GM18517 (cell line): ENCODE results near the gene TRPV5.

Experiments
- ATAC-seq: cut with Tn5 transposase; IDR thresholded peaks from one replicate; pipeline ENCODE4 v1.9.1; 2021; ENCODE audit warnings: mild to moderate bottlenecking, moderate library complexity; ENCODE audit not compliant: unreplicated experiment

Gene TRPV5

DNA sequence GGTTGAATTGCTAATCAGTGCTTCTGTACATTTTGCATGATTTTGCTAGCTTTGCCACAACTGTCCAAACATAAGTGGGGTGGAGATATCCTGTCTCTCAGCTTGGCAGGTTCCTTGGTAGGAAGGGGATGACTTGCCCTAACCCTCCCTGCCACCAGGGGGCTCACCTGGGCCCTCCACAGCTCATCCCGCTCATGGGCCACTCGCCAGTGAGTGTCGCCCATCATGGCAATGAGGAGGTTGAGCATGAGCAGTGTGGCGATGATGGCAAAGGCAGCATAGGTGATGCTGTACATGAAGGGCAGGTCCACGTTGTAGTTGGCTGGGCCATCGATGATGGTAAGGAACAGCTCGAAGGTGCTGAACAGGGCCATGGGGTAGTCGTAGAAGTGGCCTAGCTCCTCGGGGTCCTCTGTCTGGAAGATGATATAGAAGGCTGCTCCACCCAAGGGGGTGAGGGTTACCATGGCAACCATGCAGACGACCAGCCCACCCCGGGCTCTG lies 60.2 kb downstream of the TRPV5 start:
- no peak for ATAC-seq

DNA sequence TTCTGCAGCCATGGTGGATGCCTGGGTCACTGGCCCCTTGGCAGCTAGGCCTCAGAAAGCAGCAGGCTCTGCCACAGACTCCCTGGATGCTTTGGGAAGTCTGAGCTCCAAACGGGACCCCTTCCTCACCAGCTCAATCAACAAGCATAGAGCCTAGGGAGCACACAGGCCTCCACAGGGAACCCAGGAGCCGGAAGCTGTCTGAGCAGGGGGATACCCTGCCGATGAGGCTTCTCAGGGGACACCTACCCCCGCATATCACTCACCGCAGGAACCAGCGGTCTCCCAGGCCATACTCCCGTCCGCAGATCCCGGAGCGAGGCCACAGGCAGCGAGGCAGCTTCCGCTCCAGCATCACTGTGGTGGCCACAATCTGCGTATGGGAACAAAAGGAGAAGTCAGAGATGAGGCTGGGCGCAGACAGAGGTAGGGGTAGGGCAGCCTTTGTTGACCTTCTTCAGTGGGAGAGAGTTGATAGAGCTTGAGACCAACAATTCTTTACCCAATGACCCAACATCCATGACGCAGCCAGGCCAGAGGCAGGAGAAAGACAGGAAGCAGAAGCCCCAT lies 61.4 kb downstream of the TRPV5 start:
- ATAC-seq = no peak

DNA sequence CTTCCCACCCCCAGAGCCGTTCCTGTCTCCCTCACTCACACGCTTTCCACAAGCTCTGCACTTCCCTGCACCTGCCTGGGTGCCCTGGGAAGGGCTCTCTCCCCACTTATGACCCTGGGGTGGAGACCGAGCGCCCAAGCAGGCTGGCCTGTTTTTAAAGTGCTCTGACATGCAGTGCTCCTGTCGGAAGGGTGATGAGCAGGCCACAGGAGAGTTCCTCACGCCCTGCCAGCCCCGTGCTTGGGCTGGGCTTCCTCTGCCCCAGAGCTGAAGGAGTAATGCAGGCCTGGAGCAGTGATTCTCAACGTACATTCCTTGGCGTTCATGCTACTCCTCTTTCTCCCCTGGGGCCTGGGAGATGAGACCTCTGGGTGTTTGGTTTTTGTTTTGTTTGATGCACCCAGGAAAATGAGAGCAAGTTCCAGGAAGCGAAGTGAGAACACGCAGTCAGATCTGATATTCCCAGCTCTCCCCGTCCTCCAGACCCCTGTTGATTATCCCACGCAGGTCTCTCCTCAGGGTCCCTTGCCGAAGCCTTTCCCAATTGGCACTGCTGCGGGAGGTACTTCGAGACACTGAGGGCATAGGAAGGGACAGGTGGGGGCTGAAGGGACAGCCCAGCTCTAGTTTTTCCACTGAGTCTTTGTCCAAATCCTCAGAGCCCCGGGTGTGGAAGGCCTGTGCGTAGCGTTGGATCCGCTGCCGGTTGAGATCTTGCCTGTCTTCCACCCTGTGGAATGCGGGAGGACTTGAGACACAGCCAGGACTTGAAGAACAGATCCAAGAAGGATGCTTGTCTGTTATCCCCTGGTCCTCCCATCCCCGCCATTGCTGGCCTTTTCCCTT lies 62.1 kb downstream of the TRPV5 start:
- no peak for ATAC-seq

DNA sequence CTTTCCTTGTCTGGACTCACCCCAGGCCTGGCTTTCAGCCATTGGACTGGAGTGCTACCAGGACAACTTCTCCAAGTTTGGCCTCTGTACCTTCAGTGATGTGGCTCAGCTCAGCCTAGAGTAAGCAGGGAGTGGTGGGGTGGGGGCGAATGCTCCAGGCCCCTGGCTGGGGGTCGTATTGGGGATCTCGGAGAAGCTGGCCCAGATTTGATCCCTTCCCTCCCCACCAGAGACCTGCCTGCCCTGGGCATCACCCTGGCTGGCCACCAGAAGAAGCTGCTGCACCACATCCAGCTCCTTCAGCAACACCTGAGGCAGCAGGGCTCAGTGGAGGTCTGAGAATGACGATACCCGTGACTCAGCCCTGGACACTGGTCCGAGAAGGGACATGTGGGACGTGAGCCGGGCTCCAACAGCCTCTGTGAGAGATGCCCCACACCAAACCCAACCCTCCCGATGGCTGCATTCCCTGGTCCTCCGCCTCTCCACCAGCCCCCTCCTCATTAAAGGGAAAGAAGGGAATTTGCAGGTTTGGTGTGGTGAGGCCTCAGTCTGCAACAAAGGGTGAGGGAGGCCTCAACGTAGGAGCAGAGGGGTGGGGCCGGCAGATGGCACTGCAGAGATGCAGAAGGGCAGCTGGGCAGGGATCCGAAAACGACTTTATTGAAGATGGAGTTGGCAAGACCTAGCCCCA lies 62.8 kb downstream of the TRPV5 start:
- no peak for ATAC-seq

DNA sequence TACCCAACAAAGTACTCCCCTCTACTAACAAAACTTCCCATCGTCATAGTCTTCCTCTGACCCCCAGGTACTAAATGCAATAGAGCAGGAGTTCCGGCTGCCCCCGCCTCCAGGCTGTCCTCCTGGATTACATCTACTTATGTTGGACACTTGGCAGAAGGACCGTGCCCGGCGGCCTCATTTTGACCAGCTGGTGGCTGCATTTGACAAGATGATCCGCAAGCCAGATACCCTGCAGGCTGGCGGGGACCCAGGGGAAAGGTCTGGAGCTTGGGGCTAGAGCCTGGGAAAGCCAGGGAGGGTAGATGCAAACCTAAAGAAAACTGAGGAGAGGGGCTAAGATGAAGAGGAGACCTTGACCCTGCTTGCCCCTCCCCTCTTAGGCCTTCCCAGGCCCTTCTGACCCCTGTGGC lies 63.4 kb downstream of the TRPV5 start:
- no peak for ATAC-seq

DNA sequence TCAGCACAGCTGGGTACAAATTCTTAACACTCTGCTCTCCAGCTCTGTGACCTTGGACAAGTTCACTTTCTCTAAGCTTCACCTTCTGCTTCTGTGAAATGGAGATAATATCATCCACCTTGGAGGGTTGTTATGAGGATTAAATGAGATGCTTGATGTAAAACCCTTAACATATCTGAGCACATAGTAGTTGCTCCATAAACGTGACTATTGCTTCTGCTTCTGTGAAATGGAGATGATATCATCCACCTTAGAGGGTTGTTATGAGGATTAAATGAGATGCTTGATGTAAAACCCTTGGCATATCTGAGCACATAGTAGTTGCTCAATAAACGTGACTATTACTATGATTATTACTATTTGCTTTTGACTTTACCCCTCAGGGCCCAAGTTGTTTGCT lies 64.1 kb downstream of the TRPV5 start:
- no peak for ATAC-seq

DNA sequence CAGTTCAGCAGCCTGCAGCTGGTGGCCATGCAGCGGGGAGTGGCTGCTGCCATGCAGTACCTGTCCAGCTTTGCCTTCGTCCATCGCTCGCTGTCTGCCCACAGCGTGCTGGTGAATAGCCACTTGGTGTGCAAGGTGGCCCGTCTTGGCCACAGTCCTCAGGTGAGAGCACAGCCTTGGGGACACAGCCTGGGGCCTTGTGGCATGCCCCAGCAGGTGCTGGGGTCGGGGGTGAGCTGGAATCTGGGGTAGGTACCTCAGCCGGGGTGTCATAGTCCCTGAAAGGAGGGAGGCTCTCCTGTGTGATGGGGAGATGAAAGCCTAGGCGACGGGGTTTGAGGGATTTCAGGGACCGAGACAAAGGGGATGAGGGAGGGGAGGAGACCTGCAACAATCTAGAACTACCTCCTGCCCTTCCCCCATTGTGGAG lies 64.5 kb downstream of the TRPV5 start:
- ATAC-seq = no peak

DNA sequence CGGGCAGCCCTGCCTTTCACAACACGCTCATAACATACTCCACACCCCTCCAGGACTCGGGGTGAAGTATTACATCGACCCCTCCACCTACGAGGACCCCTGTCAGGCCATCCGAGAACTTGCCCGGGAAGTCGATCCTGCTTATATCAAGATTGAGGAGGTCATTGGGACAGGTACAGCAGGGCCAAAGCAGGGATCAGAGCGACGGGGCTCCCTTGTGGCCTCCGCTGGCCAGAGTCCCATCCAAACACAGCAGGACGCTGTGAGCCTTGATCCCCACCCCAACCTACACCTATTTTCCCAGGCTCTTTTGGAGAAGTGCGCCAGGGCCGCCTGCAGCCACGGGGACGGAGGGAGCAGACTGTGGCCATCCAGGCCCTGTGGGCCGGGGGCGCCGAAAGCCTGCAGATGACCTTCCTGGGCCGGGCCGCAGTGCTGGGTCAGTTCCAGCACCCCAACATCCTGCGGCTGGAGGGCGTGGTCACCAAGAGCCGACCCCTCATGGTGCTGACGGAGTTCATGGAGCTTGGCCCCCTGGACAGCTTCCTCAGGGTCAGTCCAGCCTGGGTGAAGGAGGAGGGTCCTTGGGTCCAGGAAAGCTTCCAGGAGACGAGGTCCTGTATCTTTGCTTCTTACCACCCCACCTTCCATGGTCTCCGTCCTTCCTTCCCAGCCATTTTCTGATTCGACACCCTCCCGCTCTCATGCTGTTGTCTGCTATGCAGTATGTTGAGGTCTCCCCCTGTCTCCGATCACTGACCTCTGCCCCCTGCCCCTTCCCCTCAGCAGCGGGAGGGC lies 65.2 kb downstream of the TRPV5 start:
- no peak for ATAC-seq

DNA sequence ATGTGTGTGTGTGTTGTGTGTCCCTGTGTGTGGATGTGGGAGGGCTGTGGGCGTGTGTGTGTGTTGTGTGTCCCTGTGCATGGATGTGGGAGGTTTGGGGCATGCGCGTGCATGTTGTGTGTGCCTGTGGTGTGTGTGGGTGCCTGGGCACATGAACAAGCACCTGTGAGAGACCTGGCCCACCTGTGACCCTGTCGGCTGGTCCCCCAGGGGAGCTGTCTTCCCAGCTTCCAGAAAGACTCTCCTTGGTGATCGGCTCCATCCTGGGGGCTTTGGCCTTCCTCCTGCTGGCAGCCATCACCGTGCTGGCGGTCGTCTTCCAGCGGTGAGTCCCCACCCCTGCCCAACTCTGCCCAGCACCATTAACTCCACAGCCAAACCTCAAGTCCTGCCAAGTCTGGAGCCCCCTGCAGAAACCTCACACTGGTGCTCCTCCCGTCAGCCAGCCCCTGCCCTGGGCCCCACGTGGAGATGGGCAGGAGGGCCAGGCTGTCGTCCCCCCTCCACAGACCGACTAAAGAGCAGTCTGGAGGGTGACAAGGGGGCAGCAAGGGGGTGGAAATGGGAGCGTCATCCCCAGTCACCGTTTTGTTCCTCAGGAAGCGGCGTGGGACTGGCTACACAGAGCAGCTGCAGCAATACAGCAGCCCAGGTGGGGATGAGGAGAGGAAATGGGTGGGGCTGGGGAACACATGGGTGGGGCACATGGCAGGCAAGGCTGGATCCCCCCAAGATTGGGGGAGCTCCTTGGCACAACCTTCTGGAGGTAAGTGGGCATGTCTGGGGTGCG lies 66.0 kb downstream of the TRPV5 start:
- ATAC-seq = no peak

DNA sequence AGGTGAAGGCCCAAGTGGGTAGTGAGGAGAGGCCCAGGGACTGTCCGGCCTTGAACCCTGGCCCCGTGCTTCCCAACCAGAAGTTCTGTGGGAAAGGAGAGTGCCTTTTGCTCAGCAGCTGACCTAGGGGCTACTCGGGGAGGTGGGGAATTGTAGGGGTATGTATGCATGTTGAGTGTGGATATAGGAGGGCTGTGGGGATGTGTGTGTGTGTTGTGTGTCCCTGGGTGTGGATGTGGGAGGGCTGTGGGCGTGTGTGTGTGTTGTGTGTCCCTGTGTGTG lies 66.5 kb downstream of the TRPV5 start:
- ATAC-seq = no peak

DNA sequence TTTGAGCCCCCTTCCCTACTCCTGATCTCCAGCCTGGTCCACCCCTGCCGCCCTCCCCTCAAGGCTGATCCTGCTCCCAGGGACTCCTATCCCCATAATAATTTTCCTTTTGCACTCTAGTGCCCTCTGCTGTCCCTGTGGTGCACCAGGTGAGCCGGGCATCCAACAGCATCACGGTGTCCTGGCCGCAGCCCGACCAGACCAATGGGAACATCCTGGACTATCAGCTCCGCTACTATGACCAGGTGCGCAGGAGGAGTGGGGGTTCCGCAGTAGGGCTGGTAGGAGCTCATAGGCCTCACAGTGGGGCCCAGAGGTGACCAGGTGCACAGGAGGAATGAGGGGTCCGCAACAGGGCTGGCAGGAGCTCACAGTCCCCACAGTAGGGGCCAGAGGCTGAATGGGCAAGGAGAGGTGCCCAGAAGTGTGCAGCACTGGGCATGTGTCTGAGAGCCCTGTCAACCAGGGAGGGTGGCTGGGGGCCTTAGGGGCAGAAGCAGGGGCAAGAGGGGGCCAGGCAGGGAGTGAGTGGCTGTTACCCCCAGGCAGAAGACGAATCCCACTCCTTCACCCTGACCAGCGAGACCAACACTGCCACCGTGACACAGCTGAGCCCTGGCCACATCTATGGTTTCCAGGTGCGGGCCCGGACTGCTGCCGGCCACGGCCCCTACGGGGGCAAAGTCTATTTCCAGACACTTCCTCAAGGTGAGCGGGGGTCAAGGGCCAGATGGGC lies 67.0 kb downstream of the TRPV5 start:
- no peak for ATAC-seq

DNA sequence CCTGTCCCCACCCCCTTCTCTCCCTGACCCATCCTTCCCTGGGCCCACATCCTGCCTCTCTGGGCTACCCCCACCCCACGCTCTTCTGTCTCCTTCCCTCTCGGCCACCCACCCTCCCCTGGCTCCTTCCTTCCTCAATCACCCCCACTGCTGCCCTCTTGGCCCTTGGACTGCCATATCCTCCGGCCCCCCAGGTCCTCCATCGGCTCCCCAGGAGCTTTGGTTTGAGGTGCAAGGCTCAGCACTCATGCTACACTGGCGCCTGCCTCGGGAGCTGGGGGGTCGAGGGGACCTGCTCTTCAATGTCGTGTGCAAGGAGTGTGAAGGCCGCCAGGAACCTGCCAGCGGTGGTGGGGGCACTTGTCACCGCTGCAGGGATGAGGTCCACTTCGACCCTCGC lies 67.8 kb downstream of the TRPV5 start:
- no peak for ATAC-seq

DNA sequence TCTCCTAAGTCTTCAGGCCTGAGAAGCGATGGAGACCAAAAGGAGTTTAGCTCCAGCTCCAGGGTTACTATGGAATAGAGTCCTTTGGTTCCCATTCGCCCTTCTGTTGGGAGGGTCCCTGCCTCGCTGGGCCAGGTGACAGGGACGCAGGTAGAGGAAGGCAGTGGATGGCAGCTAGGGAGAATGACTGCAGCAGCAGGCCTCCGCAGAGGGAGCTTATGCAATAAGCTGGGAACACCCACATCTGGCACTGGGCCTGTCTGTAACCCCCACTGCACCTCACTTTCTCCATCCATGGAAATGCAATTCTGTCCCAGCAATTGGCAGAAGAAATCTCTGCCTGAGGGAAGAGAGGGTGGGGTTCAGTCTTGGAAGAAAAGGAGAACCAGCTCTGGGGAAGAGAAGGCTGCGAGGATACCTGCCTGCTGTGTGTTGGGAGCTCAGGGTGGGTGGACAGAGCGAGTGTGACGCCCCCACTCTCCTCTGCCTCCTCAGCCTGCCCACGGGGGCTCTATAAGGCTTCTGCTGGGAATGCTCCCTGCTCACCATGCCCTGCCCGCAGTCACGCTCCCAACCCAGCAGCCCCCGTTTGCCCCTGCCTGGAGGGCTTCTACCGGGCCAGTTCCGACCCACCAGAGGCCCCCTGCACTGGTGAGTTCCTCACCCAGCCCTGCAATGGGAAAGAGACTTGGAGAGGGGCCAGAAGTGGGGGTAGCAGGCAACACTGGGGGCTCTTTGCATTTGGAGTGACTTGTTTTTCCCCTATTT lies 68.4 kb downstream of the TRPV5 start:
- no peak for ATAC-seq

DNA sequence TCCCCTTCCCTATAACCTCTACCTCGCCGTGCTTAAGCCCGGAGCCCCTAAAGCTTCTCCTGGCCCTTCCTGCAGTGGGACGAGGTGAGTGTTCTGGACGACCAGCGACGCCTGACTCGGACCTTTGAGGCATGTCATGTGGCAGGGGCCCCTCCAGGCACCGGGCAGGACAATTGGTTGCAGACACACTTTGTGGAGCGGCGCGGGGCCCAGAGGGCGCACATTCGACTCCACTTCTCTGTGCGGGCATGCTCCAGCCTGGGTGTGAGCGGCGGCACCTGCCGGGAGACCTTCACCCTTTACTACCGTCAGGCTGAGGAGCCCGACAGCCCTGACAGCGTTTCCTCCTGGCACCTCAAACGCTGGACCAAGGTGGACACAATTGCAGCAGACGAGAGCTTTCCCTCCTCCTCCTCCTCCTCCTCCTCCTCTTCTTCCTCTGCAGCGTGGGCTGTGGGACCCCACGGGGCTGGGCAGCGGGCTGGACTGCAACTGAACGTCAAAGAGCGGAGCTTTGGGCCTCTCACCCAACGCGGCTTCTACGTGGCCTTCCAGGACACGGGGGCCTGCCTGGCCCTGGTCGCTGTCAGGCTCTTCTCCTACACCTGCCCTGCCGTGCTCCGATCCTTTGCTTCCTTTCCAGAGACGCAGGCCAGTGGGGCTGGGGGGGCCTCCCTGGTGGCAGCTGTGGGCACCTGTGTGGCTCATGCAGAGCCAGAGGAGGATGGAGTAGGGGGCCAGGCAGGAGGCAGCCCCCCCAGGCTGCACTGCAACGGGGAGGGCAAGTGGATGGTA lies 69.5 kb downstream of the TRPV5 start:
- no peak for ATAC-seq

DNA sequence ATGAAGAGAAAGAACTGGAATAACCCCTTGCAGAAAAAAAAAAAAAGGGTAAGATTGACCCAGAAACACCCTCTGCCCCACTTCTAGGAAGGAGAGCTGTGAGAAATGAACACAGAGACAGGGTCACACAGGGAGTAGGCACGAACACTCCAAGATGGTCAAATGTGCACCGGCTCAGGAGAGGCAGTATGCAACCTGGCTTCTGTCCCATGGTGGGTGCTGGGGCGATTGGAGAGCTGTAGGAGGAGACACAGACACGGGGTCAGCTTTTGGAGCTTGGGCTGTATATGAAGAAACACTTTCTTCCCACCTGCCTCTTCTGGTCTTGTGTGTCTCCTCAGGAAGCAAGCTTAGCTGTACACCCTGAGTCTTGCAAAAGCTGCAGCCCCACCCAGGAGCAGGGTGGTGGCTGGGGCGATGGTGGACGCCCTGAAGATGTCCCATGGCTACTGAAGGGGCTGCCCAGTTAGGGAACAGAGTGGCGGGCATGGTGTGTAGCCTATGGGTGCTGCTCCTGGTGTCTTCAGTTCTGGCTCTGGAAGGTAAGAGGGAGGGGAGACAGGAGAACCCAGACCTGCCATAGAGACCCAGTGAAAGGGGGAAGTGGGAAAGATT lies 70.7 kb downstream of the TRPV5 start:
- ATAC-seq = no peak

DNA sequence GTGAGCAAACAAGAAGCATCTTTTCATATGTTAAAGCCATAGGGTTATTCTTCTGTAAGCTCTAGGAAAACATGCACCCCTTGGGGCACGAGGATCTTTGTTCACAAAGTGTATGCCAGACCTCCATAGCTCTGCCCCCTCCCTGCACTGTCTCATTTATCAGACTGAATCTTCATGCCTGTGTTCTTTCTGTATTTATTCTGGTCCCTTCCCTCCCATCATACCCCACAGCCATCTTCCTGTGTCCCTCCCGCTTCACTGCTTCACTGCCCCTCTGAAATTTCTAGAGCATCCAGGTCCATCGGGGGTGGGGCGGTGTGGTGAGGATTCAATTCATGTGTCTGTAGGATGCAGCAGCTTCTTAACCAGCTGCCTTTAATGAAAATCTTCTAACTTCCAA lies 71.2 kb downstream of the TRPV5 start:
- ATAC-seq = no peak

DNA sequence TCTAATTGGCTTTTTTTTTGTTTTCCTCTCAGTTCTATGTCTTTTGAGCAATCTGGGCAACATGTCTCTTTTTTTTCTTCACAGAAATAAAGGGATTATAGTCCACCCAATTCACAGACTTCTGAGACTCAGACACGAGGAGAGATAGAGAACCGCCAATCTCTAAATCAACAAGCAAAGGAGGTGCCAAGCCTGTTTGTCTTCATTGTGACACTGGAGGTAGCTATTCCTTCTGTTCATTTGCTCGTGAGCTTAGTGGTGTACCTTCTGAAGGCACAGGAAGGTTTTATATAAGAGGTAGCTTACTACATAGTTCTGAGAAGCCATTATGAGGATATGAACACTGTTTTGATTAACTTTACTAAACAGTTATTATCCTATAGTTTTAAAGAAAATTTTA lies 72.6 kb downstream of the TRPV5 start:
- no peak for ATAC-seq

DNA sequence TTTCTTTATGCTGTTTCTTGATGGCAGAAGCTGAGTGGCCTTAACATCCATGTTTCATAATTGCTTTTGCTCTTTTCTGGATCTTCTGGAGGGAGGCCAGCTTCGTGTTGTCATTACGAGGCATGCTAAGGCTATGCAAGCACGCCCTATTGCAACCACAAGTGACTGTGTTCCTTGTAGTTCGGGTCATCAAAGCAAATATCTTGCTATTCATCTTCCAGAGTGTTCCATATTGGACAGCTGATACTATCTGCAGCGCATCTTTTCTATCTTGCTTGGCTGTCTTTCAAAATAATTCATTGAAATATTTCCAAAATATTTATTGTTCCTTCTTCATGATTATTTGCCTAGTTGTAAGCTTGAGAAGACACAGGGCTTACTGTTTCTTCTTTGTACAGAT lies 73.7 kb downstream of the TRPV5 start:
- ATAC-seq = no peak
